K562 (cell line): ENCODE data around the gene TRIP10. TPM values are rescaled to one million over a fixed set of nuclear protein-coding genes. Genes with fewer than 3 reads are reported as not detected.

Source experiments
- ATAC-seq: fragments of 200-7000 bp; cut with Tn5 transposase; 3 replicates; pipeline ENCODE4 v1.9.1; 2020; ENCODE audit warnings: moderate library complexity
- BruUV-seq: library from RNA; stranded (reverse); fragments of 400-500 nt; replicated peaks from 2 replicates; lab custom pipeline; 2021; lab: Mats Ljungman, UMichigan
- CTCF ChIA-PET: fragments of 300-600 bp; formaldehyde crosslinking; extraction: SDS; loops from one replicate; lab custom pipeline; 2021; ENCODE audit warnings: low intra/inter-chr PET ratio; lab: Yijun Ruan, JAX
- POLR2A ChIA-PET: fragments of 300-600, 350-650 bp; sonication (Branson Sonifier 250); formaldehyde crosslinking; extraction: SDS; loops from one replicate; lab custom pipeline; 2021; ENCODE audit warnings: antibody characterized with exemption, inconsistent platforms; lab: Yijun Ruan, JAX
- DNase-seq, 4 experiments: peaks; one replicate each; pipeline versions ENCODE4 v3.0.0 to v3.0.0-alpha.2; 2011 to 2018; ENCODE audit warnings: low spot score in 3 of 4, mixed read lengths in 3 of 4; ENCODE audit errors: extremely low read depth in 1 of 4
- FAIRE-seq: peaks from 2 replicates; lab custom pipeline; 2011; peaks lifted over from hg19 to GRCh38; lab: Jason Lieb, UNC
- H2AFZ ChIP-seq: 2 replicates; pipeline ENCODE4 v1.6.0; 2011; ENCODE audit warnings: low read depth, low read length, control low read depth, inconsistent platforms
- H3K27ac ChIP-seq: fragments of 200-600 bp; 3 replicates; pipeline ENCODE4 v1.8.0; 2011; ENCODE audit warnings: low read depth, mild to moderate bottlenecking, control low read depth, inconsistent platforms, low read length, moderate library complexity, mixed read lengths; ENCODE audit errors: extremely low read depth
- H3K27me3 ChIP-seq, 2 experiments: fragments of 300-600 bp in 1 of 2; 2 replicates in 1 of 2; 3 replicates in 1 of 2; pipeline versions ENCODE4 v1.6.0 to v1.8.0; 2011; ENCODE audit warnings: inconsistent platforms in 2 of 2, low read length in 2 of 2, mild to moderate bottlenecking in 1 of 2, mixed read lengths in 1 of 2, moderate library complexity in 1 of 2; ENCODE audit not compliant: control insufficient read depth in 2 of 2, insufficient read depth in 2 of 2
- H3K36me3 ChIP-seq: fragments of 300-600 bp; 3 replicates; pipeline ENCODE4 v1.8.0; 2011; ENCODE audit warnings: mild to moderate bottlenecking, low read length, inconsistent platforms; ENCODE audit not compliant: control insufficient read depth, insufficient read depth
- H3K4me1 ChIP-seq, 2 experiments: fragments of 200-600 bp in 1 of 2; replicated peaks in 1 of 2; 2 replicates in 1 of 2; 3 replicates in 1 of 2; pipeline versions ENCODE4 v1.5.1 to v1.8.0; 2011; ENCODE audit warnings: inconsistent platforms in 2 of 2, low read length in 2 of 2, mild to moderate bottlenecking in 1 of 2, mixed read lengths in 1 of 2, moderate library complexity in 1 of 2; ENCODE audit not compliant: control insufficient read depth in 2 of 2, insufficient read depth in 2 of 2
- H3K4me2 ChIP-seq: 2 replicates; pipeline ENCODE4 v1.6.1; 2011; ENCODE audit warnings: low read length, control low read depth, inconsistent platforms, mixed read lengths; ENCODE audit not compliant: insufficient read depth
- H3K4me3 ChIP-seq: fragments of 200-600 bp; sonication (generic), shearing (Covaris generic); 2 replicates; pipeline ENCODE4 v1.5.1; 2016; ENCODE audit warnings: control low read depth, inconsistent platforms
- H3K79me2 ChIP-seq: fragments of 200-600 bp; 3 replicates; pipeline ENCODE4 v1.8.0; 2011; ENCODE audit warnings: low read length, inconsistent platforms; ENCODE audit not compliant: control insufficient read depth, insufficient read depth
- H3K9ac ChIP-seq, 2 experiments: 2 replicates each; pipeline versions ENCODE4 v1.6.0 to v1.6.1; 2011; ENCODE audit warnings: low read depth in 2 of 2, low read length in 2 of 2, control low read depth in 1 of 2, inconsistent platforms in 1 of 2, mild to moderate bottlenecking in 1 of 2, mixed read lengths in 1 of 2; ENCODE audit not compliant: insufficient read depth in 1 of 2
- H3K9me1 ChIP-seq: one replicate; pipeline ENCODE4 v1.6.0; 2011; ENCODE audit warnings: inconsistent platforms, mild to moderate bottlenecking, low read length, moderate library complexity; ENCODE audit not compliant: control insufficient read depth, insufficient read depth
- H3K9me3 ChIP-seq: replicated peaks from 2 replicates; pipeline ENCODE4 v1.5.1; 2011; ENCODE audit warnings: low read depth, low read length, inconsistent platforms; ENCODE audit not compliant: control insufficient read depth, insufficient read depth
- H4K20me1 ChIP-seq: replicated peaks from 2 replicates; pipeline ENCODE4 v1.6.1; 2011; ENCODE audit warnings: low read length, inconsistent platforms, mixed read lengths; ENCODE audit not compliant: control insufficient read depth, insufficient read depth
- ARID2 ChIP-seq: fragments of 450-650 bp; IDR thresholded peaks from 2 replicates; pipeline ENCODE4 v1.6.1; 2017; ENCODE audit warnings: antibody characterized with exemption, mild to moderate bottlenecking
- BCOR ChIP-seq: fragments of 450-650 bp; IDR thresholded peaks from 2 replicates; pipeline ENCODE4 v1.6.1; 2016
- FOXA3 ChIP-seq, 2 experiments: fragments of 450-650 bp in 1 of 2; sonication (generic) in 1 of 2; formaldehyde crosslinking; IDR thresholded peaks in 1 of 2; conservative IDR thresholded peaks in 1 of 2; 2 replicates each; pipeline versions ENCODE4 v1.4.0 to v1.8.0; 2020 to 2022; ENCODE audit warnings: mild to moderate bottlenecking in 2 of 2, missing genetic modification reagents in 1 of 2
- PATZ1 ChIP-seq: fragments of 250-450 bp; sonication (Bioruptor Pico); IDR thresholded peaks from 2 replicates; pipeline ENCODE4 v1.5.0; 2020; ENCODE audit warnings: mild to moderate bottlenecking, borderline replicate concordance
- REST ChIP-seq, 2 experiments: fragments of 450-650 bp; formaldehyde crosslinking in 1 of 2; IDR thresholded peaks; 2 replicates each; pipeline versions ENCODE4 v1.4.0 to v1.6.1; 2014 to 2020; ENCODE audit warnings: mild to moderate bottlenecking in 2 of 2, borderline replicate concordance in 1 of 2, low read depth in 1 of 2
- TAF1 ChIP-seq: IDR thresholded peaks from 2 replicates; pipeline ENCODE4 v1.6.1; 2011; ENCODE audit warnings: mild to moderate bottlenecking, low read length, moderate library complexity; ENCODE audit not compliant: insufficient read depth, control insufficient read depth, severe bottlenecking; ENCODE audit errors: extremely low read depth
- ZNF175 ChIP-seq: fragments of 200-800 bp; sonication (Bioruptor generic); IDR thresholded peaks from 2 replicates; pipeline ENCODE4 v1.6.1; 2016; ENCODE audit warnings: low read depth, mild to moderate bottlenecking, missing genetic modification characterization, missing compliant biosample characterization
- ZNF197 ChIP-seq: fragments of 200-800 bp; sonication (Bioruptor generic); IDR thresholded peaks from 2 replicates; pipeline ENCODE4 v1.6.1; 2016; ENCODE audit warnings: low read depth, missing genetic modification characterization, missing compliant biosample characterization
- ZNF707 ChIP-seq: fragments of 250-450 bp; sonication (Bioruptor Pico); conservative IDR thresholded peaks from 2 replicates; pipeline ENCODE4 v1.8.0; 2022; ENCODE audit warnings: inconsistent platforms, mild to moderate bottlenecking, moderate library complexity
- WGBS: fragments of 100-300 bp; shearing (Covaris generic); methylation state at CpG from one replicate; pipeline ENCODE4 v1.1.6; 2016; ENCODE audit warnings: low coverage, mixed read lengths; ENCODE audit not compliant: insufficient coverage; ENCODE audit errors: missing lambda C conversion rate; 5-methylcytosine and 5-hydroxymethylcytosine counted together
- in situ Hi-C: fragments of 300-500 bp; cut with MboI; formaldehyde crosslinking; loops from 4 replicates; pipeline ENCODE4 v1.15.0; 2018; ENCODE audit warnings: inconsistent platforms, mixed read lengths
- intact Hi-C: fragments of 100-400 bp; cut with micrococcal nuclease; formaldehyde crosslinking; loops from 2 replicates; pipeline ENCODE4 v1.14.2; 2022
- polyA plus RNA-seq, 8 experiments: library from polyadenylated mRNA; depleted of rRNA in 4 of 8; stranded (reverse) in 5 of 8; unstranded in 3 of 8; fragments of >200 nt; fragmentation: Nextera tagmentation in 2 of 8; fragmentation: Illumina TruSeq in 1 of 8; extraction: Ambion mirVana in 2 of 8; extraction: Trizol in 1 of 8; gene quantifications; 2 replicates each; pipeline versions ENCODE4 v1.2.1 to v1.2.3, GENCODE V29; 2011 to 2014; ENCODE audit warnings: inconsistent platforms in 1 of 8, missing spikeins in 1 of 8
- total RNA-seq, 7 experiments: library from RNA; depleted of rRNA in 6 of 7; stranded (reverse); fragments of >200 nt in 6 of 7; fragmentation: Illumina TruSeq in 2 of 7; extraction: Trizol in 2 of 7; gene quantifications; 2 replicates each; pipeline versions ENCODE4 v1.2.1 to v1.2.3, GENCODE V29; 2011 to 2021; ENCODE audit warnings: low replicate concordance in 1 of 7

The TRIP10 gene
- total and polyA plus RNA-seq, 9 of the 15 experiments (the other 6 are each of a cell fraction or from before 2014, with no cell fraction given) = 1.2 to 66.8 (median 36.1) TPM

- Histone ChIP-seq H3K27me3 (no peaks in the 10 kb centered on the region), H3K9ac (peak within 1 kb of the TSS in 1 of 2 experiments; percentile 78; a peak in 2 of 4 replicates), H3K36me3 (no peaks in the 10 kb centered on the region), H3K9me3 (no peaks in the 10 kb centered on the region), H3K27ac (no peak within 1 kb of the TSS), H3K9me1 (no peaks in the 10 kb centered on the region), H3K4me3 (no peak within 1 kb of the TSS), H3K4me1 (peaks cover 38 to 39% of the 10 kb centered on the region in 2 experiments), H2AFZ (peak within 1 kb of the TSS; percentile 96; the same call in 1 of the 2 replicates), H3K79me2 (no peaks in the 10 kb centered on the region), H3K4me2 (peak within 1 kb of the TSS; percentile 83; the same call in 1 of the 2 replicates), H4K20me1 (no peaks in the 10 kb centered on the region)
- BruUV-seq = no TSS peak
- WGBS = 5% methylated on average over 4 of the region's 4 CpGs
- intact Hi-C loops = no loop called here
- in situ Hi-C loops = no loop called here
- ATAC-seq (0 out of 3 replicates have a peak, but pooled peaks have one; percentile 6), FAIRE-seq (no peak), DNase-seq (peak in 1 of 4 experiments; percentile 44)
- ChIA-PET POLR2A (interaction anchor here (0.5 to 0.6 kb wide), 3 partner anchors 14 to 234 kb away, joined by 3 to 4 read pairs (median 4); no protein-coding TSS in a partner anchor), CTCF (interaction anchor here (0.7 kb wide), 1 partner anchor 143 kb away, joined by 3 read pairs; no protein-coding TSS in a partner anchor)
- TF ChIP-seq BCOR (no peak), REST (IDR thresholded peaks at IDR 0.05; ENCODE audit: borderline replicate concordance) (peak; percentile 52), REST (CRISPR knock-in tag; IDR thresholded peaks at IDR 0.05; ENCODE audit: low read depth) (no peak), PATZ1 (CRISPR knock-in tag) (no peak), ZNF197 (CRISPR knock-in tag) (no peak), ARID2 (no peak), ZNF707 (CRISPR knock-in tag) (no peak), ZNF175 (CRISPR knock-in tag) (no peak), FOXA3 (CRISPR knock-in tag; conservative IDR thresholded peaks at IDR 0.05 in 1 of 2, IDR thresholded peaks at IDR 0.05 in 1 of 2) (no peak), TAF1 (no peak)
These were observed 18.9 kb upstream of the TRIP10 start, which contains the start of gene C3 for GRCh38 chr19:6720369-6721137. Gene C3, minus strand, starts transcription at chr19:6720650. Its CDS starts 61 bp downstream, at chr19:6720589.
